ENCODE data around the gene PSME3. TPM values are rescaled to one million over a fixed set of nuclear protein-coding genes. Genes with fewer than 3 reads are reported as not detected.

Gene PSME3
- polyA plus RNA-seq, 1 of the 3 experiments (the other 2 are of a cell fraction): 139 TPM

DNA sequence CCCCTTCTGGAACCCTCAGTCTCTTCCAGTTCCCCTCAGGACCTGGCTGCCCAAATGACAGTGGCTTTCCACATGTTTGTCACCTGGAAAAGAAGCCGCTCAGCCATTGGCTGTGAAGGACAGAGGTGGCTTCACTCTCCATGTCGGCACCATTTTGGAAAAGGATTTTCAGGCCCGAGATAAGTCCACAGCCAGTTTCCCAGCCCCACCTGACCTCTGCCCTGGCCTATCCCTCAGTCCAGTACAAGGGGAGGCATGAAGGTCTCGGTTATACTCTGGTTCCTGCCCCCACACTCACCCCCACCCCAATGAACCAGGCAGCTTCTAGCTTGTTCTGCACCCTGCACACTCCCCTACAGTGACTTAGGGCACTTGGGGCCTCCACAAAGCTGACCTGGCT is 33.0 kb downstream of the PSME3 start:
- H3K36me3 ChIP-seq (replicated peaks in 1 of 2; ENCODE audit: control insufficient read depth in 1 of 2, insufficient read depth in 2 of 2, low read length in 1 of 2): no peaks in the 10 kb centered on the region
- H3K27ac ChIP-seq (ENCODE audit: low read depth in 2 of 2, low read length in 1 of 2): no peak overlapping the region
- no peaks in the 10 kb centered on the region for H3K9me2 ChIP-seq
- TF ChIP-seq RCOR1 (IDR thresholded peaks at IDR 0.05; ENCODE audit: low read length) (no peak), TEAD4 (IDR thresholded peaks at IDR 0.05; ENCODE audit: borderline replicate concordance, insufficient read depth) (no peak), FOSL2 (IDR thresholded peaks at IDR 0.05; ENCODE audit: borderline replicate concordance, low read depth) (no peak), TAF1 (IDR thresholded peaks at IDR 0.05; ENCODE audit: borderline replicate concordance, low read depth, low read length) (no peak), EZH2phosphoT487 (IDR thresholded peaks at IDR 0.05; ENCODE audit: borderline replicate concordance, low read depth) (no peak), USF1 (IDR thresholded peaks at IDR 0.05; ENCODE audit: borderline replicate concordance, low read depth) (no peak), MAX (IDR thresholded peaks at IDR 0.05; ENCODE audit: low read depth) (no peak), JUND (IDR thresholded peaks at IDR 0.05) (no peak), RAD21 (IDR thresholded peaks at IDR 0.05; ENCODE audit: low read length) (no peak), MXI1 (IDR thresholded peaks at IDR 0.05; ENCODE audit: low read depth, low read length) (no peak), NFIC (IDR thresholded peaks at IDR 0.05; ENCODE audit: borderline replicate concordance) (no peak), MEF2A (IDR thresholded peaks at IDR 0.05; ENCODE audit: borderline replicate concordance, low read depth) (no peak), RFX5 (IDR thresholded peaks at IDR 0.05; ENCODE audit: low read length) (no peak), SMC3 (IDR thresholded peaks at IDR 0.05; ENCODE audit: low read depth, low read length) (no peak), TCF12 (IDR thresholded peaks at IDR 0.05) (no peak)
- TF ChIP-seq, protein P1, sequence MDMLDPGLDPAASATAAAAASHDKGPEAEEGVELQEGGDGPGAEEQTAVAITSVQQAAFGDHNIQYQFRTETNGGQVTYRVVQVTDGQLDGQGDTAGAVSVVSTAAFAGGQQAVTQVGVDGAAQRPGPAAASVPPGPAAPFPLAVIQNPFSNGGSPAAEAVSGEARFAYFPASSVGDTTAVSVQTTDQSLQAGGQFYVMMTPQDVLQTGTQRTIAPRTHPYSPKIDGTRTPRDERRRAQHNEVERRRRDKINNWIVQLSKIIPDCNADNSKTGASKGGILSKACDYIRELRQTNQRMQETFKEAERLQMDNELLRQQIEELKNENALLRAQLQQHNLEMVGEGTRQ (IDR thresholded peaks at IDR 0.05; ENCODE audit: borderline replicate concordance, low read depth, low read length): no peak
- no peaks in the 10 kb centered on the region for H4K20me1 ChIP-seq (ENCODE audit: insufficient read depth)
- H3K9ac ChIP-seq: no peak overlapping the region
- H2AFZ ChIP-seq (ENCODE audit: low read depth): no peak overlapping the region
- ChIA-PET CTCF (interaction anchor here (1.0 kb wide), 1 partner anchor 21 kb away, joined by 3 read pairs; no protein-coding TSS in a partner anchor), POLR2A (no interaction called here)
- no peaks in the 10 kb centered on the region for H3K79me2 ChIP-seq (ENCODE audit: insufficient read depth)
- no peaks in the 10 kb centered on the region for H3F3A ChIP-seq (replicated peaks; ENCODE audit: insufficient read depth)
- H3K4me1 ChIP-seq (ENCODE audit: control insufficient read depth in 1 of 2, insufficient read depth in 2 of 2, low read depth in 1 of 2, low read length in 1 of 2): no peaks in the 10 kb centered on the region
- H3K9me3 ChIP-seq: peaks cover 6% of the 10 kb centered on the region
- 16% methylated on average over 3 of the region's 4 CpGs for WGBS (ENCODE audit: low lambda C conversion rate)
- no peak for DNase-seq
- H3K4me2 ChIP-seq: no peak overlapping the region
- peaks cover 40% of the 10 kb centered on the region for H3K27me3 ChIP-seq (ENCODE audit: insufficient read depth)
- no peak overlapping the region for H3K4me3 ChIP-seq (ENCODE audit: low read depth in 2 of 2, low read length in 1 of 2)
